VCaP (cell line): ENCODE measurements around the gene TMEM250.

Source experiments
- H3K27ac ChIP-seq: fragments of 450-650 bp; 2 replicates; pipeline ENCODE4 v1.5.1; 2017
- CTCF ChIP-seq: fragments of 450-650 bp; conservative IDR thresholded peaks from 2 replicates; pipeline ENCODE4 v1.5.1; 2017; ENCODE audit warnings: mild to moderate bottlenecking, moderate library complexity

TMEM250 gene

DNA sequence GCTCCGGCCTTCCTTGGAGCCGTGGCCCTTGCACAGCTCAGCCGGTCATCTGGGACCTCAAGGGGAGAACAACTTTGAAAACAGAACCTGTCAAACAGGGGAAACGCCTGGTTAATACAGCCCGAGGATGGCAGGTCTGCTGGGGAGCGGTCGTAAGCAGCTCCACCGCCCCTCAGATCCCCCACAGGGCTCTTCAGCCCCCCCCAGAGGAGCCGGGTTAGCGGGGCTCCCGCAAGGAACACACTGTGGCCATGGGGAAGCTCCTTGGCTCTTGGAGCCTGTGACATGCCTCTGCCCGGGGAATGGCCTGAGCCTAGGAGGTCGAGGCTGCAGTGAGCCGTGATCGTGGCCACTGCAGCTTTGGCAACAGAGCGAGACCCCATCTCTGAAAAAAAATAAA lies 6.8 kb downstream of the TMEM250 start:
- H3K27ac ChIP-seq = peak overlapping the region; percentile 13; the same call in 1 of the 2 replicates
- TF ChIP-seq CTCF = no peak

DNA sequence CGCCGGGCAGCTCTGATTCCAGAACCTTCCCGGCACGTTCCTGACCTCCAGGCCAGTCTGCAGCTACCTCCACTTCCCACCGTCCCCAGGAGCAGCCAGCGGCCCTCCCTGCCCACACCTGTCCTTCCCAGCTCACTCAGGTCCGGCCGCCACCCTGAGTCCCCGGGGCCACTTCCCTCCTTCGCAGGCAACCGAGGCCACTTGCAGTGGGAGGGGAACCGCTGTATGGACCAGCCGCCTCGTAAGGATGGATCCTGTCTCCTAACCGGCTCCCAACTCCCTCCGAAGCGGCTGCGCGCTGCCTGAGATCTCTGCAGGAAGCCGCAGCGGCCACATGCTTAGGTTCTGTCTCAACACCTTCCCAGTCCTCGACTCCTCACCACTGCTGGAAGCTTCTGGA lies 7.5 kb downstream of the TMEM250 start:
- no peak overlapping the region; the same call in 1 of the 2 replicates for H3K27ac ChIP-seq
- TF ChIP-seq CTCF = no peak

DNA sequence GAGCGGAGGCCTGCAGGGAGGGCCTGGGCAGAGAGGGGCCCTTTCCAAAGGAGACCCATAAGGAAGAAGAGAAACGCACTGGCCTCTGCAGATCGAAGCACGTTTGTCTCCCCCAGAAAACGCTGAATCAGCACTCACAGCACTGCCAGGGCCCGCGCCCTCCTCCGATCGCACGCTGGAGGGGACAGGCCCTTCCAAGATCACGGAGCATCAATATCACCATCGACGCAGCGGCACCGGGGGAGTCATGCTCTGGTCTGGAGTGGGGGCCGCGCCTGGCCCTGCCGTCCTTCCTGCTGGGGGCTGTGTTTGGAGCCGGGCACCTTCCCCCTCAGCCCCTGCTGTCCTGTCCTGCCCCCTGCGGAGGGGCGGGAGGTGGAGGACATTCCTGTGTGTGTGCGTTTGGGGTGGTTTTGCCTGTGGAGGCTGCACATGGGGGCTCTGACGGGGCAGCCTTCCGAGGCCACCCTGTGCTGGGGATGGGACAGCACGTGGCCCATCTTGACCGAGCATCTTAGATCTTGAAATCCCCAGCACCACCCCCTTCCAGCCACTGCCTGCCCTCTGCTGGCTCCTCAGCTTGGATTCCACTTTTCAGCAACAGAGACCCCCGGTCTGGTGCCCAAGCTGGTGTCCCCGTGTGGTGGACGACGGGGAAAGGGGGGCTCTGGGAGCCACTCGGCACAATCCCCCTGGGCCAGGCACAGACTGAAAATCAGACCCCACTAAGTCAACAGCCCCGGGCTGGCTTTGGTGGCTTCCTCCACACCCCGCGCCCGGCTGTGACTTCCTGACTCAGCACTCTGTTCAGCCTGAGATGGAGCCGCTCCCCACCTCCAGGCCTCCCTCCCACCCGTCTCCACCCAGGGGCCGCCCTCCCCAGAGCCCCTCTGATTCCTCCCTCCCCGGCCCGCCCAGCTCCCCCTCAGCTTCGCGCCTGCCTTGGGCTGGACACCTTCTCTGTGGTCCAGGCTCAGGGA lies 8.3 kb downstream of the TMEM250 start:
- peak overlapping the region; percentile 89 for H3K27ac ChIP-seq
- peak; percentile 21; the same call in 1 of the 2 replicates for TF ChIP-seq CTCF

DNA sequence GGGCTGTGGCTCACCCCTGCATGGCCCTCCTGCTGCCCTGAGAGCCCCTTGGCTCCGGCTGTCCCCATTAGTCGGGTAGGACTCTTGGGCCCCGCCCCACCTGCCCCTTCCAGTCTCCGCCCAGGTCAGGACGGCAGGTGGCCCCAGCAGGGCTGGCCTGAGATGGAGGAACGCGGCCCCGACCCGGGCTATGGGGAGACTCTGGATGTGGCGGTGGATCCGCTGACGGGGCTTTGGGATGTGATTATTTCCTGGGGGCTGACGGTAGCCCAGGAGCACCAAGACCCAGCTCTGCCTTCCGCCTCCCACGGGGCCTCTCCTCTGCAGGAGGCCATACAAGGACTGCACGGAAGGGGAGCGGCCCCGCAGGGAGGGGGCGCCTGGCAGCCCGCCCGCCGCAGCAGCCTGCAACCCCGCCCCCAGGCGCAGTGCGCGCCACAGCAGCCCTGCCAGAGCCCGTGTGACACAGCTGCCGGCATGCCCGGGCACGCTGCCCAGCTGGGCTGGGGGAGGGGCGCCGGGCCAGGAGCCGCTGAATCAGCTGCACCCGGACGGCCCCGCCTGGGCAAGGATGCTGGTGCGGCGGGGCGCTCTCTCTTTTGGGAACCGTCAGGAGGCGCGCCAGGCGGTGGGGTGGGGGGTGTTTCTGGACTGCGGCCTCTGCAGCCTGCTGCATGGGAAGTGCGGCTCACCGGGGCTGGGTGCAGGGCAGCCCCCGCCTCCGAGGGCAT lies 9.2 kb downstream of the TMEM250 start:
- TF ChIP-seq CTCF = no peak
- H3K27ac ChIP-seq = peak overlapping the region; percentile 89

- TF ChIP-seq CTCF = no peak
- H3K27ac ChIP-seq = peak overlapping the region; percentile 89
Measured at GRCh38 chr9:136108648-136109266, 9.9 kb downstream of the TMEM250 start.

DNA sequence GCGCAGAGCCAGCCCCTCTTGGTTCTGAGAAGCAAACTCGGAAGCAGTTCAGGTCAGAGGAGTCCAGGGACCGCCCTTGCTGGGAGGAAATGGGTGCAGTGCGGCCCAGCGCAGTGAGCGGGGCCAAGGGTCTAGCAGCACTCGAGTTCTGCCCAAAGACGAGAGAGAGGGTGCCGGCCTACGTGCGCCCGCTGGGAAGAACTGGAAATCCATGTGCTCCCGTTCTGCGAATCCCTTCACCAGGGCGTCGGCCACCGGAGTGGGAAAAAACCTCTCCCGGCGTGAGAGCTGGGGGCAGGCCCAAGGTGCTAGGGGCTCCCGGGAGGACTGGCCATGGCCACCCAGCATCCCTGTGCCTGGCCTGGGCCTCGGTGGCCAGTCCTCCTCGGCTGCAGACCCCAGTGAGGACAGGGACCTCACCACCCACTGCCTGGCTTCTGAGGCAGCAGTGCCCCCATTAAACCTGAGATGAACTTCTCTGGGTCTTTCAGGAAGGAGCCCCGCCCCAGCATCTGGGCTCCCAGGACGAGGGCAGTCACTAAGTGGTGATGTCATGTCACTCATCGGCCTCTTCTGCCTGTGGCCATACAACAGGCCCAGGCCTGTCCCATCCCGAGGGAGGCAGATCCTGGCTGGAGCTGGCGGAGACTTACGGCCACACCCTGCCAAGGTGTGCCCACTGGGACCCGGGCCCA lies 10.6 kb downstream of the TMEM250 start:
- TF ChIP-seq CTCF = no peak
- H3K27ac ChIP-seq = peak overlapping the region; percentile 89
